T1000 (cell line): ENCODE results near the gene FZD10.

ENCODE experiments used
- DNase-seq: peaks from one replicate; lab custom pipeline; 2025; ENCODE audit warnings: mixed read lengths; lab: John Stamatoyannopoulos, UW

The FZD10 gene

GRCh38 chr12:130154276-130155070 lies 7.8 kb upstream of the FZD10 start:
- DNase-seq: no peak

GRCh38 chr12:130155416-130156073 lies 6.7 kb upstream of the FZD10 start:
- DNase-seq: no peak

DNA sequence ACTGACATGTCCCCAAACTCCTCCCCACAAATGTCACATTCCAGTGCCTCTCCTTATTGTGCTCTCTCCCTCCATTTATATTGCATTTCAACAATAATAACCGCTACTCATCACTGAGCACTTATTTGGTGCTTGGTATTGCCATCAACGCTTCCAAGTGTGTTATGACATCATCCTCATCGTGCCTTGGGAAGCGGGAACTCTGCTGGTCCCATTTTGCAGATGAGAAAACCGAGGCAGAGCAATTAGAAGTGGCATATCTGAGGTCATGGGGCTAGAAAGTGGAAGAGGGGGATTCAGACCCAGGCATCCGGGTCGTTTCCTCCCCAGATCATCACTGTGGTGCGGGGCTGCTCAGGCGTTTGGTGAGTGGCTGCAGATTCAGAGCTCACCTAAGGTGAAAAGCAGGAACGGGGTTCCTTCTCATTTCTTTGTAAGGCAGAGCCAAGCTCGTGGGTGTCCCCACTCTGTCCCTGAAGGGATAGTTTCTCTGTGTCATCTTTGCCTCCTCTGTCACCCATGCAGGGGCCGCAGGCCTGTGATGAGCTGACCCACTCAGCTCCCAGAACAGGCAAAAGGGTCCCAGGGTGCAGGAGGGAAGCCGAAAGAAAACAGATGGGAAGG lies 5.5 kb upstream of the FZD10 start:
- DNase-seq: no peak

DNA sequence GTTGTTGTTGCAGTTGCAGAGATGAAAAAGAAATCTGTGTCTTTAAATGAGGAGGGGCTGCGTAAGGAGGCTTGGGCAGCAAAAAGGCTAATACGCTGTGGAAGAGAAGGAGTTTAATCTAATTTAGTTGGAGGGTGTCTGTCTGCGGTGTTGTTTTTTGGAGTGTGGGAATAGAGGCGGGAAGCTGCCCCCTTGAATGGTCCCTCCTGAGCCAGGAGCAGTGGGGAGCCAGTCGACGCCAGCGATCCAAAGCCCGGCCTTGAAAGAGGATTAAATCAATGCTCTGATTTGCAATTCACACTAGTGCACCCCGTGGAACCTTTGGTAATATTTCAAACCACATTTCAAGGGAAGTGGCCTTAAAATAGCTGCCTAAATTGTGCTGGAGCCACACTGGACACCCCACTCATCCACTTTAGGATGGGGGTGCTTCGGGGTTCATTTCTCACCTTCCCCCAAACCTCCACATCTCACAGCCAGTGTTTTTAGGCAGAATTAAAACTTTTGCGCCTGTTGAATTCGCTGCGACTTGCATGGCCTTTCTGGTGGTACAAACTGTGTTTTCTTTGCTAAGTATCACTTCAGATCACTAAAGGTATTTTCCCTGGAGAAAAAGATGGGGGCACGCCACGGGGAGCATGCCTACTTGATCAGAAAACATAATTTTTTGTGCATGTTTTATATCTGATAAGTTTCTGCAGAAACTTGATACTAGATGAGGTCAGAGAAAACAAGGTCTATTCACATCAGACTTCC lies 4.1 kb upstream of the FZD10 start:
- no peak for DNase-seq

- no peak for DNase-seq
These were observed 3.6 kb upstream of the FZD10 start for GRCh38 chr12:130158754-130159059.

DNA sequence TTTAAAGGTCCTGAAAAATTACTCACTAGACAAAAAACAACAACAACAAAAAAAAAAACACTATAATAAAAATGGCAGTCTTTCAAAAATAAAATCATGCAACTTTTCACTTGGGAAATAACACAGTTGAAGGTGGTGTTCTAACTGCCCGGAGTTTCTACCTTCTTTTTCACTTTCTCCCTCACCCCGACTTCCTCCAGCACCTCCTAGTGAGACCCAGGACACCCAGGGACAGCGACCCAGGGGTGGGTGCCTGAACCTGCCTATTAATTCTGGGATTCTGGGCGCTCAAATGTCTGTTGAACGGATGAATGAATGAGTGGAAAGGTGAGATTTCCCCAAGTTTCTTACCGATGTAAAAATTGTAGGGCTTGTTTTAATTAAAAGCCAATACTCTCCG lies 2.0 kb upstream of the FZD10 start:
- no peak for DNase-seq

- no peak for DNase-seq
These were observed 1.5 kb upstream of the FZD10 start for GRCh38 chr12:130160711-130161231.

DNA sequence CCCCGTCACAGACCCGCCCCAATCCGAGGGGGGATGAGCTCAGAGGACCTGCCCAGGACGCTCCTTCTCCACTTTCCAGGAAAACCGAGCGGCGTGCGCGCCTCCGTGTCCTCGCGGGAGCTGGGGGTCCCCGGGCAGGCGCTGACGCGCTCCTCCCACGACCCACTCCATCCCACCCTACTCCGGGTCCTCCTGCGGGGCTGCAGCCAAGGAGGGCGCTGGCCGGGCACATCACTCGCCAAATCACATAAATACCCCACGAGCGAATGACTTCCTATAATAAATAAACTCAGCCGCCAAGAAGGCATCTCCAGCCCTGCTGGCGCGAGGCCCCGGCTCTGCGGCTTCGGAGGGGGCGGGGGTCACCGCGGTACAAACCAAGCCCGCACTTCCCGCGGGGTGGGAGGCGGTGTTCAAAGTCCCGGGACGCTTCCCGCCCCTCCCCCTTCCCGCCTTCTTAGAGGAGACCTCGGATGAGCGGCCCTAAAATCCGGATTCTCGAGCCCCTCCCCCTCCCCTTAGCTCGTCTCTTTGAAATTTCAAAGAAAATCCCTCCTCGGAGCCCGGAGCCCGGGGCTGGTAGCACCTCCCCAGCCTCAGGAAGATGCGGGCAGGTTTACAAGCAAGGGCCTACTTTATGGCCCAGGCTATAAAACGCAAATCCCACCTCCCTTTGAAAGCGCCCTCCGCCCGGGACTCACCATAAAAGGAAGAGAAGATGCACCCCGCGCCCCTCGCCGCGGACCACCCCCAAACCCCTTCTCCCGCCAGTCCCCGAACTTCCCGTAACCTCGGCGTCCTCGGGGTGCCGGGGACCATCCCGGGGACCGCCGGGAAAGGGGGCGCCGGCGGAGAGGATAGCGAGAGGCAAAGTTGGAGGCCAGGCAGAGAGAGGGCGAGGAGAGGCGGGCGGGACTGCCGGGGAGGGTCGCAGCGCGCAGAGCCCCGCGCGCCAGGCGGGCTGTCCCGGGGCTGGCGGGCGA lies 712 bp upstream of the FZD10 start:
- DNase-seq: no peak

GRCh38 chr12:130162745-130163460 lies 639 bp downstream of the FZD10 start:
- no peak for DNase-seq

- no peak for DNase-seq
These were observed 1.4 kb downstream of the FZD10 start for GRCh38 chr12:130163461-130164215.

DNA sequence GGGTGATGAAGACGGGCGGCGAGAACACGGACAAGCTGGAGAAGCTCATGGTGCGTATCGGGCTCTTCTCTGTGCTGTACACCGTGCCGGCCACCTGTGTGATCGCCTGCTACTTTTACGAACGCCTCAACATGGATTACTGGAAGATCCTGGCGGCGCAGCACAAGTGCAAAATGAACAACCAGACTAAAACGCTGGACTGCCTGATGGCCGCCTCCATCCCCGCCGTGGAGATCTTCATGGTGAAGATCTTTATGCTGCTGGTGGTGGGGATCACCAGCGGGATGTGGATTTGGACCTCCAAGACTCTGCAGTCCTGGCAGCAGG lies 1.9 kb downstream of the FZD10 start:
- DNase-seq: no peak

- DNase-seq: no peak
These were observed 2.7 kb downstream of the FZD10 start for GRCh38 chr12:130164936-130165335.

- no peak for DNase-seq
These were observed 4.0 kb downstream of the FZD10 start for GRCh38 chr12:130166306-130166705.

DNA sequence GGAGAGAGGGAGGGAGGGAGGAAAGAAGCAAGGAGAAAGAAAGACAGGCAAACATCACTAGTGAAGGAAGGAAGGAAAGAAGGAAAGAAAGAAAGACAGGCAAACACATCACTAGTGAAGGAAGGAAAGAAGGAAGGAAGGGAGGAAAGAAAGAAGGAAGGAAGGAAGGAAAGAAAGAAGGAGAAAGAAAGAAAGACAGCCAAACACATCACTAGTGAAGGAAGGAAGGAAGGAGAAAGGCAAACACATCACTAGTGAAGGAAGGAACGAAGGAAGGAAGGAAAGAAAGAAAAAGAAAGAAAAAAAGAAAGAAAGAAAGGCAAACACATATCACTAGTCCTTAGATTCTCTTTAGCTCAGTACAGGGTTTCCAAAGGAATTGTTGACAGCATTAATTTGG lies 5.3 kb downstream of the FZD10 start:
- no peak for DNase-seq

DNA sequence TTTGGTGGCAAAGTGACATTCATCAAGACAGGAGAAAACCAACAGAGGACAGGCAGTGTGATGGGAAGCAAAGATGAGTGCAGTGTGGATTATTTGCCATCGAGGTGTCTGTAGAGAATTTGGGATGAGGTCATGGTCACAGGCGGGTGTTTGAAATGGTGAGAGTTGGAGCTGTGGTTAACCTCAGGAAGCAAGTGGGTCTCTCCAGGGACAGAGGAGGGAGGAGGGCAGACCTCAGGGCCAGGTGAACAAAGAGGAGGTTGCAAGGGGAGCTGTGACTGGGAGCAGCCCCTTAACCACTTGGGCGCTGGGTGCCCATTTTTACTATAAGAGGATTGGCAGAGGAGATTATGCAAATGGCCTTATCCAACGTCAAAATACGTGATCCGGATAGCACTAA lies 7.0 kb downstream of the FZD10 start:
- DNase-seq: no peak

- no peak for DNase-seq
These were observed 7.7 kb downstream of the FZD10 start for GRCh38 chr12:130169924-130170323.

- no peak for DNase-seq
These were observed 8.3 kb downstream of the FZD10 start for GRCh38 chr12:130170611-130171010.

- DNase-seq: no peak
These were observed 15.5 kb downstream of the FZD10 start for GRCh38 chr12:130177635-130178242.

- no peak for DNase-seq
These were observed 16.0 kb downstream of the FZD10 start for GRCh38 chr12:130178282-130178681.

- no peak for DNase-seq
These were observed 16.9 kb downstream of the FZD10 start for GRCh38 chr12:130179191-130179590.
